ENCODE data around the gene TRAF1. TPM values are rescaled to one million over a fixed set of nuclear protein-coding genes. Genes with fewer than 3 reads are reported as not detected.

The TRAF1 gene
- total RNA-seq, 1 experiment from 2014 or later = 1.7 TPM

DNA sequence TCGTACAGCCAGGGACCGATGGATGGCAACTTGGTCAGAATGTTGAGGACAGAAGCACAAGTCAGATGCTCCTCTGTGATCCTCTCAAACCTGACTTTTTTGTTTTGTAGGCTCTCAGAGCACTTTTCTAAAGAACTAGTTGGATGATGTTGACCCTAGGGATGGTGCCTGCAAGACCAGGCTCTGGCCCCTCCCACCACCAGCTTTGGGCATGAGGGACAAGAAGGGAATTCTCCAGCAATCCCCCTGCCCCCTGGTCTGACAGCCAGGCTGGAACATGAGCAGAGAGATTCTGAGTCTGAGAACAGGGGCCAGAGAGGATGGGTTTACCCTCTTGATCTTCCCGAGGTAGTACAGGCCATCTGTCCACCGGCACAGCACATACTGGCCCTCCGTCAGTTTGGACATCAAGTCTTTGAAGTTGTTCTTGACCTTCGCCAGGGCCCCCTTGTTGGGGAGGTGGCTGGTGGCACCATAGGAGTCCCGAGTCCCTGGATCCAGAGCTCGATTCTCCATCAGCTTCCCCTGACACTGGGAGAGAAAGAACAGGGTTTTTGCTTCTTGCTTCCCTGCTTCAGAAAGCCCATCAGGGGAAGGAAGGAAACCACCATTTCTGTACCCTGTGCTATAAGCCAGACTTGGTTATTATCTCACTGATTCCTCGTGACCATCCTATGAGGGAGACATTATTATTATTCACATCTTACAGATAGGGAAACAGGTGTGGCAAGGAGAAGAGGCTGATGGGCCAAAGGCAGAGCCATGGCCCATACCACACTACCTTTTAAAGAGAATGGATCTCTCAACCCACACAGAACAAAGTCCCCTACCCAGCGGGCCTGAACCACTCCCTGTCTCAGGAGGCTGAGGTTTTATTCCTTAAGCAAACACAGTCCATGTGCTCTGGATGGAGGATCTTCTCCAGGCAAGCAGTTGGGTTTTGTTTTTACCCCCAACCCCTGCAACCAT is 52.1 kb downstream of the TRAF1 start:
- RAD21 ChIA-PET (ENCODE audit: low non-redundant PET in 1 of 2, low total read pairs in 2 of 2, uncharacterized antibody in 2 of 2, unreplicated experiment in 2 of 2) = no interaction called here
- Histone ChIP-seq H3K9me2 (ENCODE audit: insufficient read depth) (no peaks in the 10 kb centered on the region), H4K20me1 (ENCODE audit: insufficient read depth) (no peaks in the 10 kb centered on the region), H3K9me3 (ENCODE audit: control insufficient read depth in 1 of 2, insufficient read depth in 1 of 2, low read depth in 1 of 2, low read length in 2 of 2) (no peaks in the 10 kb centered on the region), H3K79me2 (ENCODE audit: insufficient read depth, low read length) (peaks cover 19% of the 10 kb centered on the region), H2AFZ (ENCODE audit: low read depth, low read length, poor library complexity, severe bottlenecking) (no peak overlapping the region), H3K36me3 (ENCODE audit: control insufficient read depth in 1 of 2, insufficient read depth in 2 of 2, low read length in 2 of 2) (peaks cover 0 to 19% of the 10 kb centered on the region in 2 experiments; a peak in 1 of 4 replicates), H3K4me3 (replicated peaks in 1 of 2; ENCODE audit: low read depth in 1 of 2, low read length in 2 of 2) (peak overlapping the region in 1 of 2 experiments; percentile 20; a peak in 1 of 4 replicates), H3K27ac (ENCODE audit: low read depth, low read length) (peak overlapping the region; percentile 89), H3K9ac (ENCODE audit: low read length) (peak overlapping the region; percentile 92), H3K27me3 (ENCODE audit: insufficient read depth, low read length) (no peaks in the 10 kb centered on the region), H3K4me1 (ENCODE audit: control insufficient read depth in 1 of 2, insufficient read depth in 2 of 2, low read length in 2 of 2) (peaks cover 45 to 61% of the 10 kb centered on the region in 2 experiments), H3K4me2 (ENCODE audit: low read length) (peak overlapping the region; percentile 97)
- CTCF ChIA-PET = no interaction called here
- BruUV-seq (replicated peaks) = no TSS peak
- DNase-seq (ENCODE audit: low read depth, low spot score) = no peak
- POLR2A ChIA-PET = interaction anchor here (0.8 kb wide), 1 partner anchor 57 kb away, joined by 3 read pairs; no protein-coding TSS in a partner anchor
- TF ChIP-seq, protein P1, sequence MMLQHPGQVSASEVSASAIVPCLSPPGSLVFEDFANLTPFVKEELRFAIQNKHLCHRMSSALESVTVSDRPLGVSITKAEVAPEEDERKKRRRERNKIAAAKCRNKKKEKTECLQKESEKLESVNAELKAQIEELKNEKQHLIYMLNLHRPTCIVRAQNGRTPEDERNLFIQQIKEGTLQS (IDR thresholded peaks at IDR 0.05) = no peak
- TF ChIP-seq YY1 (IDR thresholded peaks at IDR 0.05; ENCODE audit: extremely low read depth, insufficient replicate concordance, low read depth, low read length) = no peak
- no peak for TF ChIP-seq EZH2phosphoT487 (IDR thresholded peaks at IDR 0.05; ENCODE audit: borderline replicate concordance)
- no peak for ATAC-seq
- intact Hi-C loops (cut with micrococcal nuclease) = loop anchor here (5.0 kb wide), 1 partner anchor 63 kb away; no protein-coding TSS in a partner anchor

DNA sequence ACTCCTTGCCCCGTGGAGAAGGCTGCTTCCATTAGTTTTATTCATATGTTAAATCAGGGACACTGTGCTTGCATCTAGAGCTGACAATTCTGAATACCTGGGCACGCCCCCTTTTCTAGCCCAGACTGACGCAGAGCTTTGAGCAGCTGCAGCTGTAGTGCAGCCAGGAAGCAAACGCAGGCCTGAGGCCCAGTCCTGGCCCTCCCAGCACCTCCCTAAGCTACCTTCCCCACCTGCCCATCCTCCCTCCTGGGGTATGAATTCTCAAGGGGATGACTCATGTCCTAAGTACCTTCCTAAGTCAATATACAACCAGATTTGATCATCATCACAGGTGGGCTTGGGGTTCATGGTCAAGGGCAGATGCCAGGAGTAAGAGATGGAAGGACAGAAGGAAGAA is 53.1 kb downstream of the TRAF1 start:
- Histone ChIP-seq H2AFZ (ENCODE audit: low read depth, low read length, poor library complexity, severe bottlenecking) (no peak overlapping the region), H3K79me2 (ENCODE audit: insufficient read depth, low read length) (peaks cover 19% of the 10 kb centered on the region), H3K27me3 (ENCODE audit: insufficient read depth, low read length) (no peaks in the 10 kb centered on the region), H3K4me2 (ENCODE audit: low read length) (peak overlapping the region; percentile 97), H3K9me2 (ENCODE audit: insufficient read depth) (no peaks in the 10 kb centered on the region), H3K4me1 (ENCODE audit: control insufficient read depth in 1 of 2, insufficient read depth in 2 of 2, low read length in 2 of 2) (peaks cover 47 to 63% of the 10 kb centered on the region in 2 experiments), H3K27ac (ENCODE audit: low read depth, low read length) (peak overlapping the region; percentile 89), H3K9ac (ENCODE audit: low read length) (peak overlapping the region; percentile 26), H3K36me3 (ENCODE audit: control insufficient read depth in 1 of 2, insufficient read depth in 2 of 2, low read length in 2 of 2) (peaks cover 0 to 19% of the 10 kb centered on the region in 2 experiments; a peak in 1 of 4 replicates), H3K4me3 (replicated peaks in 1 of 2; ENCODE audit: low read depth in 1 of 2, low read length in 2 of 2) (peak overlapping the region in 1 of 2 experiments; percentile 20; a peak in 1 of 4 replicates), H3K9me3 (ENCODE audit: control insufficient read depth in 1 of 2, insufficient read depth in 1 of 2, low read depth in 1 of 2, low read length in 2 of 2) (no peaks in the 10 kb centered on the region), H4K20me1 (ENCODE audit: insufficient read depth) (no peaks in the 10 kb centered on the region)
- ChIA-PET RAD21 (ENCODE audit: low non-redundant PET in 1 of 2, low total read pairs in 2 of 2, uncharacterized antibody in 2 of 2, unreplicated experiment in 2 of 2) (no interaction called here), CTCF (interaction anchor here (0.9 kb wide), 1 partner anchor 68 kb away, joined by 3 read pairs; no protein-coding TSS in a partner anchor), POLR2A (interaction anchor here (0.8 to 1.1 kb wide), 2 partner anchors 30 to 58 kb away, joined by 3 read pairs; no protein-coding TSS in a partner anchor)
- BruUV-seq (replicated peaks) = no TSS peak
- TF ChIP-seq CBX3 (IDR thresholded peaks at IDR 0.05; ENCODE audit: low read depth) (no peak), EZH2 (IDR thresholded peaks at IDR 0.05) (no peak), ZFX (IDR thresholded peaks at IDR 0.05) (0 out of 2 replicates have a peak, but pooled peaks have one; percentile 26), TCF7L2 (IDR thresholded peaks at IDR 0.05; ENCODE audit: borderline replicate concordance, extremely low read depth, insufficient read depth, insufficient read length) (peak; percentile 67)
- intact Hi-C loops (cut with micrococcal nuclease) = no loop called here
- ATAC-seq (peak; percentile 18; the same call in 1 of the 2 replicates), DNase-seq (ENCODE audit: low read depth, low spot score) (peak; percentile 59)
